Activated CD4-positive, alpha-beta T cell treated with anti-CD3 and anti-CD28 coated beads, Interleukin-2, amount 50 U/mL, for 1 hour (primary cell): ENCODE measurements around the gene MMADHC.
"Not testable (repeated sequence)": the region's sequence is repeated elsewhere in the genome, so short reads cannot be mapped to it uniquely, and the experiment has no call there.

Experiments used
- DNase-seq: peaks from one replicate; pipeline ENCODE4 v3.0.0-alpha.2; 2020

Gene MMADHC

GRCh38 chr2:149594411-149594810 is 6.8 kb upstream of the MMADHC start:
- DNase-seq: no peak

GRCh38 chr2:149587950-149588487 is 444 bp upstream of the MMADHC start:
- DNase-seq: no peak

DNA sequence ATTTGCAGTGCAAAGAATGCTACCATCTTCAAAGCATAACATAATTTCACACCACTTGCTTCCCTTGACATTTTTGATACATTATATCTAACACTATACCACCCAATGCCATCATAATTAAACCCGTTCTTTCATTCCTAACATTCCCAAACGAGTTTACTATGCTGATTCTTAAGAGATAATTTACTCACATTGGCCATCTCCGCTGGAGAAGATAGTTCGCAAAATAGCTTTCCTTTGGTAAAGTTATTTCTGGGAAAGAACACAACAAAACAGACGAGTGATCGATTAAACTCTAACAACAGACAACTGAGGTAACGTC is 716 bp downstream of the MMADHC start:
- DNase-seq: no peak

DNA sequence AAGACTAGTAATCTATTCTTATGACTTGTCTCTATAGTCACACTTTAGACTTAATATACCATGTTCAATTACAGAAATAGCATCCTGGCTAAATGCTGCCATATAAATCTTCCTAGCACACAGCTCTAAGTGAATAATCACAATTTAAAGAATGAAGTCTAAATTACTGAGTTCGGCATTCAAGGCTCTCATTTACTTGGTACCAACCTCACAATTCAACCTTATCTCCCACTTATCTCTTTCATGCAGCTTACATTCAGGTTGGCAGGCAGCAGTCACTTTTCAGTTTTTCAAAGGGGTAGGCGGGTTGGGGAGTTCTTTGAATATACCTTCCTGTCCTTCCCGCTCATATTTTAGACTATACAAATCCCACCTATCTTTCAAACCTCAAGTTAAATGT is 1.5 kb downstream of the MMADHC start:
- DNase-seq: no peak

DNA sequence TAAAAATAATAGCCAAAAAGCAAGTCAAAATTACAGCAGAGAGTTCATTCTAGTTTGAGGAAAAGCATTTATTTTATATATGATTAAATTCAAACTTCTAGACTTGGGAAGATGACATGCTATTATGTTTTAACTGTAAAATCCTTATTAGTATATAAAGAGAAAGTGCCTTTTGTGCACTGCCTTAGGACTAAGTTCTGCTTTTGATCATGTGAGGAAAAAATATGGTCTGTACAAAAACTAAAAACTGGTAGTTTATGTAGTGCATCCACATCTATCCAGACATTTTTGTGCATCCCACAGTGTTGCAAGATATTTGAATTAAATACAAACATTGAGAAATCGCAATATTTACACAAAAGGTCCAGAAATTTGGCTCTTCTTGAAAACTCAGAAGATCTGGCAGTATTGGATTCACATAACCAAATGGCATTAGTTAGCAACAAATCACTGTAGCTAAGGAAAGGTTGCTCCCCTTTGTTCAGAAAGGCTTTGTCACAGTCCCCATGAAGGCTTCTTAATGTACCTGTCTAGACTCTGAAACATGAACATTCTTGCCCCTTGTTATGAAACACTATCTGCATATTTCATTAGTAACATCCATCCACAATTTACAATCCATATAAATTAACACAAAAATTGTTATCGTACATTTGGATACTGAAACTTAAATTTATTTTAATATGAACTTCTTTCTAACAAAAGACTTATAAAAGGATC is 2.2 kb downstream of the MMADHC start:
- no peak for DNase-seq

DNA sequence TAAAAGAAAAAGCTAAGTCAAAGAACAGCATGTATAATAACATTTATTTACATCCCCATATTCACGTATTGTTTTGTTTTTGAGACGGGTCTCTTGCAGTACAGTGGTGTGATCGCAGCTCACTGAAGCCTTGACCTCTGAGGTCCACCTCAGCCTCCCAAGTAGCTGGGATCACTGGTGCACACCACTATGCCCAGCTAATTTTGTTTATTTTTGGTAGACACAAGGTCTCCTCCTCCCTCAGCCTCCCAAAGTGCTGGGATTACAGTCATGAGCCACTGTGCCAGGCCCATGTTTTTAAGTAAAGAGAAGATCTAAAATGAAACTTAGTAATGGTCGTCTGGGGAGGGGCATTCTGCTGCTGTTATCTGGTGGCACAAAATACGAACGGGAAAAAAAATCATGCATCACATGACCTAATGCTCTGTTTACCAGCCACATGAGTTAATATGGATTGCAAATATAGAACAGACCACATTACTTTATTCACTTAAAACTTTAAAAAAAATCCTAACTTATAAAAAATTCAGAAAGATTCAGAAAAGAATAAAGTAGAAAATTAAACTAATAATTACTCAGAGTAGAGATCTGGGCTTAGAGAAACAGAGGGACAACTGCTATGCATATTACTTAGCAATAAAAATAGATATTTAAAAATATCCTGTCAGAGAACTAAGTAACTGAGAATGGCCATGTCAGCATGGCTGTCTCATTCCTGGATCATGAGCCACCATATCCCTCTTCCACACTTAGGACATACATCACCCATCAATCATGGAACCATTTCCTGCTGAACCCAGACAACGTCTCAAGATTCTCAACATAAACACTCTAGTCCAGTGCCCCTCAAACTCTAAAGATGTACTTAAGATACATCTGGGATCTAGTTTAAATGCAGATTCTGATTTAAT is 7.3 kb downstream of the MMADHC start:
- DNase-seq: no peak

GRCh38 chr2:149577269-149577668 is 10.3 kb downstream of the MMADHC start:
- no peak for DNase-seq

- DNase-seq: no peak
These were observed 11.8 kb downstream of the MMADHC start for GRCh38 chr2:149575752-149576151.

- DNase-seq: no peak
These were observed 12.3 kb downstream of the MMADHC start for GRCh38 chr2:149575277-149575676.

DNA sequence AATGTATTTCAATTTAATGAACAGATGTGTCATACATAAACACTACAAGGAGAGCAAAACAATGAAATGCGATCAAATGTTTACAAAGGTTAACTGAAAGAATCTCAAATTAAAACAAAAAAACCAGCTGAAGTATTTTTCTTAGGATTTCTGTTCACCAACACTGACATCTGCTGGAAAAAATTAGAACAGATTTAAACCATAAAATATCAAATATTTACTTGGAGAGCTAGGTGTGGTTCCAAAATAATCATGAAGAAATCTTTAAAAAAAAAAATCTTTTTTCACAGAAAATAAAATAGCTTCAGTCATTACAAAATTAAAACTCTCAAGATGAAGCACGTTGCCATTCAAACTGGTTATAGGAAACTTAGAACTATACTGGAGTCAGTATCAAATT is 13.8 kb downstream of the MMADHC start:
- no peak for DNase-seq

DNA sequence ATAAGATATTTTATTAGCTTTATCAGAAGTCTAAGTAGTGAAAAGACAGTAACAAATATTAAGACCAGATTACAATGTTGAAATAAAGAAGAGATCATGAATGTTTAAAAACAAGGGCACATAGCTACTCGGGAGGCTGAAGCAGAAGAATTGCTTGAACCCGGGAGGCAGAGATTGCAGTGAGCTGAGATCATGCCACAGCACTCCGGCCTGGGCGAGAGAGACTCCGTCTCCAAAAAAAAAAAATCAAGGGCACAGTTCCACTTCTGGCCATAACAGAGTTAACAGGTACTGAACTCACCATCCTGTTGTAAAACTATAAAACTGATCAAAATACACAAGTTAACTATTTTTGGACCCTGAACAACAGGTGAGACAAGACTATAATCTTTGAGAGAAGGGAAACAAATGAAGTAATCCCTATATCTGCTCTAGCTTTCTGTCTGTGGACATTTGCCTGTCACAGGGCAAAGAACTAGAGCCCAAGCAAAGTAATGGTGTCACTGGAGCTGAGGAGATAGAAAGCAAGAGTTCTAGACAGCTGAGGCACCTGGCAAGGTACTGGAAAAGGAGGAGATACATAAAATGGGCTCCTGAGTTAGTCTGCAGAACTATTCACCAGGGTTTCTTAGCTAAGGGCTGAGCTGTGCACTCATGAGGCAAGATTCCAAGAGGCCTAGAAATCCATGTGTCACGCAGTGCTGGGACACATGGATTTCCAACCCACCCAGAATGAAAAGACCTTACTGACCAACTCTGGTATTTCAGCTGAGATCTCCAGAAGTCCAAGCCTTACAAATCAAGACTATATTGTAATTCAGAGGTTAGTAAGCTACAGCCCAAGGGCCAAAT is 15.2 kb downstream of the MMADHC start:
- DNase-seq: no peak

DNA sequence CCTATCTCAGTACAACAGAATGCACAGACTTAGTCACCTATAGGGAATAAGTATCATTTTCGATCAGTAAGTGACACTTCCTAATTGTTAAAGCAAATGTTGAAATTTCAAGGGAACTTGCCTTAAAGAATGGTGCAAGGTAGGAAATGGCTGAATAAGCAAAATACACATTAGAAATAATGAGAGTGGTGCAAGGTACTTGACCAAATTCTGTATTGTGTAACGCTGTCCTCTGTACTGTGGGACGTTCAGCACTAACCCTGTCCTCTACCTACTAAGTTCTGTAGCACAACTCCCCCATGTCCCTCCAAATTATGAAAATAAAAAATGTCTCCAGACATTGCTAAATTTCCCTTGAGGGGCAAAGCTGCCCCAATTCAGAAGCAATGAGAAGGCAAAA is 19.4 kb downstream of the MMADHC start:
- DNase-seq: no peak

DNA sequence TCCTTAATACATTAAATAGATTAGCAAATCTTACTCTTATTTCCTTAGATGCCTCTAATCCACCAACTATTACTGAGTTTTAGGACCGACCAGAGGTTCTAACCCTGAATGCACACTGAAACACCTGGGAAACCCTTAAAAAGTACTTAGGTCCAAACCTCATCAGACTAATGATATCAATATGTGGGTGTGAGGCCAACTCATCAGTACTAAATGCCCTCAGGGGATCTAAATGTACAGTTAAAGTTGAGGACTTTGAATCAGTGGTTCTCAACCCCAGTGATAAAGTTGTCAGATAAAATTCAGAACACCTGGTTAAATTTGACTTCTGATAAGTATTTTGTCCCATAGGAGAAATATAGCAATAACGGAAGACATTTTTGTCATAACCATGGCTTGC is 20.9 kb downstream of the MMADHC start:
- no peak for DNase-seq

- DNase-seq: not testable (repeated sequence)
These were observed 21.9 kb downstream of the MMADHC start for GRCh38 chr2:149565625-149566024.

DNA sequence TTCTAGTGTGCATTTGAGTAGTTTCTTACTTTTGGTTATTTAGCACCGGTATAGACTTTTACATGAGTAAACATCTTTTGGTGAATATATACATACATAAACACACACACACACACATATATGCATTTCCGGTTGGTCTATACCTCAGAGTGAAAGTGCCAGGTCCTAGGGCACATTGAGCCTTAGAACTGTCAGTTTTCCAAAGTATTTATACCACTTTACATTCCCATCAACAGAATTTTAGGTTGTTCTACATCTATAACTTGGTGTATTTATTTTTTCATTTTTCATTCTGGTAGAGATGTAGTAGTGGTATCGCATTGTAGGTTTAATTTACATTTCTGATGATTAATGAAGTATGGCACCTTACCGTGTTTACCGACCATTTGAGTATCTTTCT is 22.6 kb downstream of the MMADHC start:
- DNase-seq: no peak

DNA sequence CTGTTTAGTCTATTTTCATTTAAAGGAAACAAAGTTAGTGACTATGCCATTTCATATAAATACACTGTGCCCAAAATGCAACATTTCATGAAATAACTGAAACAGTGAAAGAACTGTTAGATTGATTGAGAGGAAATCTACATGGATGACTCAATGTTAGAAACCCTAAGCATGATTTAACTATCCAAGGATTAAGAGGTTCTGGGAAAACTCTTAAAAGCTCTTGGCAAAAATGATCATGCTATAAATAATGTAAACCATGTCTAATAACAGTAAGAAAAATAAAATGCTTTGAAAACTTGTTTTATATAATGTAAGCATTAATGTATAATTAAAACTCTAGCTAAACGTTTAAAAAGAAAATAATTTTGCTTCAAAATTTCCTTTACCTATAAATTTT is 23.5 kb downstream of the MMADHC start:
- no peak for DNase-seq

GRCh38 chr2:149562324-149562723 is 25.3 kb downstream of the MMADHC start:
- DNase-seq: no peak

- no peak for DNase-seq
These were observed 26.2 kb downstream of the MMADHC start for GRCh38 chr2:149561309-149561926.

DNA sequence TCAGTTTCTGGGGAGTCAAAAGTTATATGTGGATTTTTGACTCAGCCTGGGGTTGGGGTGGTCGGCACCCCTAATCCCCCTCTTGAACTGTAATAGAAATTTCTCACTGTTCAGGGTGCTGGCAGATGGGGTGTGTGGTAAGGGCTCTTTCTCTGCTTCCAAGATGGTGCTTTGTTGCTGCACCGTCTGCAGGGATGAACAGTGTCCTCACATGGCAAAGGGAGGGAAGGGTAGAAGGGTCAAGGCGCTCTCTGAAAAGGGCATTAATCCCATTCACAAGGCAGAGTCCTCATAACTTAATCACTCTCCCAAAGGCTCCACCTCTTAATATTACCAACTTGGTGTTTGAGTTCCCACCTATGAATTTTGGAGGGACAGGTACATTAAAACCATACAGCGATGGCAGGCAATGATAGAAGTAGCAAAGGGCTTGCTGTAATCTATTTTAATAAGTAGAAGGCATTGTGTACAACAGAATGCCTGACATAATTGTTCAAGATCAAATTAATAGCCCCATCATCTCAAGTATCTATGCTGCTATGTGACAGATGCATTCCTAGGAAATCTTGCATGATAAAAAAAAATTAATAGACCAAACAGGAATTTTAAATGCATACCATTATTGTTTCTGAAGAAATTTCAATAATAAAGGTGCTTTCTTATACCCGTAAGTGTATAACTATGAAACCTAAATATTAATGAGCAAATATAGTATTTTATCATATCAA is 28.1 kb downstream of the MMADHC start:
- no peak for DNase-seq

GRCh38 chr2:149556452-149556851 is 31.1 kb downstream of the MMADHC start:
- DNase-seq: no peak

- no peak for DNase-seq
These were observed 34.7 kb downstream of the MMADHC start for GRCh38 chr2:149552830-149553229.

DNA sequence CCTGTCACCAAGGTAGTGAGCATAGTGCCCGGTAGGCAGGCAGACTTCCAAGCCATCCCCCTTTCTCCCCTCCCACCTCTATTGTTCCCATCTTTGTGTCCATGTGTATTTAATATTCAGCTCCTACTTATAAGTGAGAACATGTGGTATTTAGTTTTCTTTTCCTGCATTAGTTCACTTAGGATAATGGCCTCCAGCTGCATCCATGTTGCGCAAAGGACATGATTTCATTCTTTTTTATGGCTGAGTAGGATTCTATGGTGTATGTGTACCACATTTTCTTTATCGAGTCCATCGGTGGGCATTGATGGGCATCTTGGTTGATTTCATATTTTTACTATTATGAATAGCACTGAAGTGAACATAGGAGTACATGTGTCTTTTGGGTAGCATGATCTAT is 35.3 kb downstream of the MMADHC start:
- DNase-seq: no peak
